Measurements from ENCODE around the gene ITGA6.

- no peak for TF ChIP-seq POLR2A (IDR thresholded peaks at IDR 0.05; ENCODE audit: low read length)
- no peak for TF ChIP-seq GATA1 (IDR thresholded peaks at IDR 0.05; ENCODE audit: low read depth, low read length)
These were observed 33.4 kb downstream of the ITGA6 start for GRCh38 chr2:172460780-172461201.

Measured in erythroblast (primary cell).